Measurements from ENCODE around the gene NUDCD3. TPM values are rescaled to one million over a fixed set of nuclear protein-coding genes. Genes with fewer than 3 reads are reported as not detected.

Gene NUDCD3
- total and polyA plus RNA-seq, 2 experiments from 2014 or later: 54.7 to 60.8 TPM

DNA sequence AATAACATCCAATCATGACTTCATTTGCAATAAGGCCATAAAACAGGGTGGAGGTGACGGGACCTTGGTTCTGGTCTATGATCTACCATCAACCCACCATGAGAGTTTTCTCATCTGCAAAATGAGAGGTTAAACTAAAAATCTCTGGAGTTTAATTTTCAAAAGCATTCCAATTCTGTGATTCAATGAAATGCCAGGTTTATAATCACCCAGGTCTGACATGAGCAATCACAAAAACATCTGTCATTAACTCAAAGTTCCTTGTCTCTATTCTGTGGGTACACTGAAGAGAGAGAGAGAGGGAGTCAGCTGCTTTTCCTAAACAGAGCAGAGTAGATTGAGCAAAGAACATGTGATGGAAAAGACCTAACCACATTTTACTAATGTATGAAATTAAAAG is 75.4 kb downstream of the NUDCD3 start:
- H3K27ac ChIP-seq: no peak overlapping the region
- H3K4me3 ChIP-seq: no peak overlapping the region
- H3K9me2 ChIP-seq (replicated peaks; ENCODE audit: insufficient read depth): no peaks in the 10 kb centered on the region
- no peak for TF ChIP-seq EZH2phosphoT487 (IDR thresholded peaks at IDR 0.05; ENCODE audit: low read depth, severe bottlenecking, unreplicated experiment)
- TF ChIP-seq, protein P1, sequence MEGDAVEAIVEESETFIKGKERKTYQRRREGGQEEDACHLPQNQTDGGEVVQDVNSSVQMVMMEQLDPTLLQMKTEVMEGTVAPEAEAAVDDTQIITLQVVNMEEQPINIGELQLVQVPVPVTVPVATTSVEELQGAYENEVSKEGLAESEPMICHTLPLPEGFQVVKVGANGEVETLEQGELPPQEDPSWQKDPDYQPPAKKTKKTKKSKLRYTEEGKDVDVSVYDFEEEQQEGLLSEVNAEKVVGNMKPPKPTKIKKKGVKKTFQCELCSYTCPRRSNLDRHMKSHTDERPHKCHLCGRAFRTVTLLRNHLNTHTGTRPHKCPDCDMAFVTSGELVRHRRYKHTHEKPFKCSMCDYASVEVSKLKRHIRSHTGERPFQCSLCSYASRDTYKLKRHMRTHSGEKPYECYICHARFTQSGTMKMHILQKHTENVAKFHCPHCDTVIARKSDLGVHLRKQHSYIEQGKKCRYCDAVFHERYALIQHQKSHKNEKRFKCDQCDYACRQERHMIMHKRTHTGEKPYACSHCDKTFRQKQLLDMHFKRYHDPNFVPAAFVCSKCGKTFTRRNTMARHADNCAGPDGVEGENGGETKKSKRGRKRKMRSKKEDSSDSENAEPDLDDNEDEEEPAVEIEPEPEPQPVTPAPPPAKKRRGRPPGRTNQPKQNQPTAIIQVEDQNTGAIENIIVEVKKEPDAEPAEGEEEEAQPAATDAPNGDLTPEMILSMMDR (IDR thresholded peaks at IDR 0.05; ENCODE audit: poor library complexity): no peak
- no peak for TF ChIP-seq EZH2 (IDR thresholded peaks at IDR 0.05; ENCODE audit: borderline replicate concordance)
- H3K79me2 ChIP-seq: peaks cover 44% of the 10 kb centered on the region
- no peak overlapping the region for H3K4me2 ChIP-seq
- no peak overlapping the region for H2AFZ ChIP-seq
- H3K36me3 ChIP-seq (replicated peaks; ENCODE audit: insufficient read depth, low read depth): peaks cover 5% of the 10 kb centered on the region
- H3K27me3 ChIP-seq: no peaks in the 10 kb centered on the region
- peaks cover 3% of the 10 kb centered on the region for H4K20me1 ChIP-seq (ENCODE audit: insufficient read depth, poor library complexity, severe bottlenecking)
- H3K4me1 ChIP-seq (ENCODE audit: insufficient read depth): no peaks in the 10 kb centered on the region
- H3K9me3 ChIP-seq (ENCODE audit: low read depth): no peaks in the 10 kb centered on the region
- 83% methylated on average over 1 of the region's 1 CpG for whole genome bisulfite sequencing (ENCODE audit: low lambda C conversion rate, missing lambda C conversion rate)
- DNase-seq (ENCODE audit: low spot score): no peak

DNA sequence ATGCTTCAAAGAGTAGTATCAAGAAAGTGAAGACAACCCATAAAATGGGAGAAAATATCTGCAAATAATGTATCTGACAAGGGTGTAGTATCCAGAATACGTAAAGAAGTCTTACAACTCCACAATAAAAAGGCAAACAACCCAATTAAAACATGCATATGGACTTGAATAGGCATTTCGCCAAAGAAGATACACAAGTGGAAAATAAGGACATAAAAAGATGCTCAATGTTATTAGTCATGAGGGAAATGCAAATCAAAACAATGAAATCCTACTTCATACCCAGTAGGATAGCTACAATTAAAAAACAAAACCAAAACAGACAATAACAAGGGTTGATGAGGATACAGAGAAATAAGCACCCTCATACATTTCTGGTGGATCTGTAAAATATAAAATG is 79.2 kb downstream of the NUDCD3 start:
- peaks cover 45% of the 10 kb centered on the region for H3K79me2 ChIP-seq
- TF ChIP-seq EZH2phosphoT487 (IDR thresholded peaks at IDR 0.05; ENCODE audit: low read depth, severe bottlenecking, unreplicated experiment): no peak
- TF ChIP-seq EZH2 (IDR thresholded peaks at IDR 0.05; ENCODE audit: borderline replicate concordance): no peak
- TF ChIP-seq, protein P1 (IDR thresholded peaks at IDR 0.05; ENCODE audit: poor library complexity): no peak
- no peak for DNase-seq (ENCODE audit: low spot score)

DNA sequence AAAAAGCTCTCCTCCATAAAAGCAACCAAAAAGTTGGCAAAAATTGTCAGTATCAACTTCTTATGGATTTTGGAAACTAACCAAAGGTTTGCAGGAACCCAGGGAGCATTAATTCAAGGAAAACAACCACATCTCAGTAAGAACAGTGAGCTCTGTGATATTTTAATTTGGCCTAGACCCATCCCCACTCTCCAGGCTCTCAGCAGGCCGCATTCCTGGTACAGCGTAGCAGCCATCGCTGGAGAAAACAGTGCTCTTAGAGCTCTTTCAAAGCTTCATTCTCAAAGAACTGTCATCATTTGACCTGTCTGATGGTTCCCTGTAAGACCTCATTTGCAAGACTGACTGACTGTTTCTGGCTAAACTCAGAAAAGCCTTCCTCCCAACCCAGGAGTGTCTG is 81.9 kb downstream of the NUDCD3 start:
- Histone ChIP-seq H3K4me1 (ENCODE audit: insufficient read depth) (no peaks in the 10 kb centered on the region), H3K9me3 (ENCODE audit: low read depth) (no peaks in the 10 kb centered on the region), H3K79me2 (peaks cover 40% of the 10 kb centered on the region), H3K9me2 (replicated peaks; ENCODE audit: insufficient read depth) (no peaks in the 10 kb centered on the region), H3K4me3 (no peak overlapping the region), H3K27ac (peak overlapping the region; percentile 37), H2AFZ (no peak overlapping the region), H3K36me3 (replicated peaks; ENCODE audit: insufficient read depth, low read depth) (peaks cover 5% of the 10 kb centered on the region), H4K20me1 (ENCODE audit: insufficient read depth, poor library complexity, severe bottlenecking) (peaks cover 3% of the 10 kb centered on the region), H3K27me3 (no peaks in the 10 kb centered on the region), H3K4me2 (no peak overlapping the region)
- TF ChIP-seq EZH2 (IDR thresholded peaks at IDR 0.05; ENCODE audit: borderline replicate concordance): no peak
- no peak for DNase-seq (ENCODE audit: low spot score)
- WGBS (ENCODE audit: low lambda C conversion rate, missing lambda C conversion rate): 65% methylated on average over 3 of the region's 3 CpGs

More for the DNA sequence above, 79.2 kb downstream of the NUDCD3 start:
- 99% methylated on average over 2 of the region's 2 CpGs for WGBS (ENCODE audit: low lambda C conversion rate, missing lambda C conversion rate)
- no peak overlapping the region for H3K4me3 ChIP-seq
- no peak overlapping the region for H3K27ac ChIP-seq
- H3K36me3 ChIP-seq (replicated peaks; ENCODE audit: insufficient read depth, low read depth): peaks cover 5% of the 10 kb centered on the region
- no peaks in the 10 kb centered on the region for H3K27me3 ChIP-seq
- no peak overlapping the region for H3K4me2 ChIP-seq
- H3K4me1 ChIP-seq (ENCODE audit: insufficient read depth): no peaks in the 10 kb centered on the region
- H4K20me1 ChIP-seq (ENCODE audit: insufficient read depth, poor library complexity, severe bottlenecking): peaks cover 3% of the 10 kb centered on the region
- no peaks in the 10 kb centered on the region for H3K9me3 ChIP-seq (ENCODE audit: low read depth)
- no peaks in the 10 kb centered on the region for H3K9me2 ChIP-seq (replicated peaks; ENCODE audit: insufficient read depth)
- H2AFZ ChIP-seq: no peak overlapping the region

DNA sequence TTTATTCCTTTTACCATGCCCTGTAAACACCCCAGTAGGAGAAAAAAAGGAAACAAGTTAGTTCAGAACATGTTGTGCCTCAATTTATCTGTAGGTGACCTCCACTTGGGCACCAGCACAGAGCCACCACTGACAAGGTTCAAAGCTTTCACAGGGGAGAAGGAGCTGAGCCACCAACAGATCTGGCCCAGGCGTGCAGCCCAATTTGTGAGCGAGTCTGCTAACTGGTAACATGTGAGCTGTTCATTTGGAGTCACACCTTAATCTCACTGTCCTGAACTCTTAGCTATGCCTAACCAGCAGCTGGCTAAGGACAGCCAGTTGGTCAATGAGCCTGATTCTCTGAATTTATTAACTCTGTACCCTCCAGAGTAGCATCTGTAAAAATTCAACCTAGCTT is 86.7 kb downstream of the NUDCD3 start:
- Histone ChIP-seq H3K27me3 (no peaks in the 10 kb centered on the region), H3K9me2 (replicated peaks; ENCODE audit: insufficient read depth) (no peaks in the 10 kb centered on the region), H3K4me1 (ENCODE audit: insufficient read depth) (no peaks in the 10 kb centered on the region), H3K79me2 (peaks cover 6% of the 10 kb centered on the region), H3K4me2 (no peak overlapping the region), H3K9me3 (ENCODE audit: low read depth) (no peaks in the 10 kb centered on the region), H2AFZ (no peak overlapping the region), H4K20me1 (ENCODE audit: insufficient read depth, poor library complexity, severe bottlenecking) (peaks cover 7% of the 10 kb centered on the region), H3K4me3 (no peak overlapping the region), H3K27ac (no peak overlapping the region), H3K36me3 (replicated peaks; ENCODE audit: insufficient read depth, low read depth) (no peaks in the 10 kb centered on the region)
- DNase-seq (ENCODE audit: low spot score): no peak
- no peak for TF ChIP-seq EZH2phosphoT487 (IDR thresholded peaks at IDR 0.05; ENCODE audit: low read depth, severe bottlenecking, unreplicated experiment)
- TF ChIP-seq, protein P1 (IDR thresholded peaks at IDR 0.05; ENCODE audit: poor library complexity): no peak
- TF ChIP-seq EZH2 (IDR thresholded peaks at IDR 0.05; ENCODE audit: borderline replicate concordance): no peak
- 88% methylated on average over 2 of the region's 2 CpGs for WGBS (ENCODE audit: low lambda C conversion rate, missing lambda C conversion rate)
